DOHH2 (cell line): Measurements from ENCODE around the gene PRKCE.

Experiments used
- EZH2phosphoT487 ChIP-seq: fragments of 200-600 bp; sonication (generic); IDR thresholded peaks from 2 replicates; pipeline ENCODE4 v1.6.1; 2017; ENCODE audit warnings: borderline replicate concordance, mild to moderate bottlenecking, antibody characterized with exemption, low read length, moderate library complexity, mixed read lengths
- TF ChIP-seq, protein P1 (sequence below): fragments of 200-600 bp; sonication (generic); IDR thresholded peaks from one replicate; pipeline ENCODE4 v1.5.1; 2014; ENCODE audit warnings: antibody characterized with exemption, mild to moderate bottlenecking, low read depth, low read length; ENCODE audit not compliant: poor library complexity, severe bottlenecking

DNA sequence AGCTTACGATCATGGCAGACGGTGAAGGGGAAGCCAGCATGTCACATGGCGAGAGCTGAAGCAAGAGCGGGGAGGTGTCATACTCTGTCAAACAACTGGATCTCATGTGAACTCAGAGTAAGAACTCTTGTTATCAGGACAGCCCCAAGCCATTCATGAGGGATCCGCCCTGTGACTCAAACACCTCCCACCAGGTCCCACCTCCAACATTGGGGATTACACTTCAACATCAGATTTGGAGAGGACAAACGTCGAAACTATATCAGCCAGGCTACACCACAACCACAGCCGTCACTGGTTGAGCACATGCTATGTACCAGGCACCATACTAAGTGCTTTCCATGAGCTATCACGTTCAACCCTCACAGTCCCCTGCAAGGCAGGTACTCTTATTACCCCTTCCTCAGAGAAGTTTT, 293.8 kb downstream of the PRKCE start:
- TF ChIP-seq, protein P1, sequence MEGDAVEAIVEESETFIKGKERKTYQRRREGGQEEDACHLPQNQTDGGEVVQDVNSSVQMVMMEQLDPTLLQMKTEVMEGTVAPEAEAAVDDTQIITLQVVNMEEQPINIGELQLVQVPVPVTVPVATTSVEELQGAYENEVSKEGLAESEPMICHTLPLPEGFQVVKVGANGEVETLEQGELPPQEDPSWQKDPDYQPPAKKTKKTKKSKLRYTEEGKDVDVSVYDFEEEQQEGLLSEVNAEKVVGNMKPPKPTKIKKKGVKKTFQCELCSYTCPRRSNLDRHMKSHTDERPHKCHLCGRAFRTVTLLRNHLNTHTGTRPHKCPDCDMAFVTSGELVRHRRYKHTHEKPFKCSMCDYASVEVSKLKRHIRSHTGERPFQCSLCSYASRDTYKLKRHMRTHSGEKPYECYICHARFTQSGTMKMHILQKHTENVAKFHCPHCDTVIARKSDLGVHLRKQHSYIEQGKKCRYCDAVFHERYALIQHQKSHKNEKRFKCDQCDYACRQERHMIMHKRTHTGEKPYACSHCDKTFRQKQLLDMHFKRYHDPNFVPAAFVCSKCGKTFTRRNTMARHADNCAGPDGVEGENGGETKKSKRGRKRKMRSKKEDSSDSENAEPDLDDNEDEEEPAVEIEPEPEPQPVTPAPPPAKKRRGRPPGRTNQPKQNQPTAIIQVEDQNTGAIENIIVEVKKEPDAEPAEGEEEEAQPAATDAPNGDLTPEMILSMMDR: no peak
- TF ChIP-seq EZH2phosphoT487: no peak
